HG03575 (cell line): ENCODE data around the gene MGAT4D.
"Not testable (repeated sequence)": the region's sequence is repeated elsewhere in the genome, so short reads cannot be mapped to it uniquely, and the experiment has no call there.

Experiments used
- ATAC-seq: cut with Tn5 transposase; IDR thresholded peaks from one replicate; pipeline ENCODE4 v1.9.1; 2021; ENCODE audit not compliant: unreplicated experiment, insufficient number of reproducible peaks, low FRiP score; ENCODE audit errors: extremely low read depth

The MGAT4D gene

GRCh38 chr4:140448162-140448561 is 49.9 kb downstream of the MGAT4D start:
- ATAC-seq, result no peak

- not testable (repeated sequence) for ATAC-seq
Measured at GRCh38 chr4:140444347-140444746, 53.7 kb downstream of the MGAT4D start.

DNA sequence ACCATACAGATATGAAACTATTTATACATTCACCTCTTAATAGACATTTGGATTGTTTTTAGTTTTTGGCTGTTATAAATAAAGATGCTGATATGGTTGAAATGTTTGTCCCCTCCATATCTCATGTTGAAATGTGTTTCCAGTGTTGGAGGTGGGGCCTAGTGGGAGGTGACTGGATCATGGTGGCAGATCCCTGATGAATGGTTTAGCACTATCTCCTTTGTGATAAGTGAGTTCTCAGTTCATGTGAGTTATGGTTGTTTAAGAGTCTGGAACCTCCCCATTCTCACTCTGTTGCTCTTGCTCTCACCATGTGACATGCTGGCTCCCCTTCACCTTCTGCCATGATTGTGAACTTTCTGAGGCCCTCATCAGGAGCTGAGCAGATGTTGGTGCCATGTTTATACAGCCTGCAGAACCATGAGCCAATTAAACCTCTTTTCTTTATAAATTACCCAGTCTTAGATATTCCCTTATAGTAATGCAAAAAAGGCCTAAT is 58.4 kb downstream of the MGAT4D start:
- ATAC-seq, result no peak

DNA sequence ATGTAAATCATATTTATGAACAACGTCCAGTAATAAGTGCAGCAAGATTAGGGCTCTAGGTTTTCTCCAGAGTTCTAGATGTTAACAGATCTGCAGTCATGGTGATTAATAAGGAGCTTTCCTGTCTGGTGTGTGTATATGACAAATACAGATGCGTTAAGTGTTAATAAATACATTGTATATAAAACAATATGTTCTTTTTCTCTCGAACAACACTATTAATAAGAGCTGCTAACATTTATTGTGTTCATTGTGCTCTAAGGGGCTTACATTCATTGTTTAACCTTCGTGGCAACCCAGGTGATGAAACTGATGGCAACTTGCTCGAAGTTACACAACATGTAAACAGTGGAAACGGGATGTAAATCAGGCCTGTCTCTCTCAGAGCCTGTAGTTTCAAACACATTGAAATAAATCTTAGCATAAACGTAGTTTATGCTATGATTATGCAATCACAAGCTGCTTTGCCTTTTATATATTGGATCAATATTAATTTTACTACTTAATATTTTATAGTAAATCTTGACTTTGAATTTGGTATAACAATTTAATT is 70.1 kb downstream of the MGAT4D start:
- ATAC-seq, result no peak

- ATAC-seq, result no peak
Measured at GRCh38 chr4:140427106-140427918, 70.8 kb downstream of the MGAT4D start, which contains the start of gene CLGN. CLGN (minus strand) TSS chr4:140427648; CDS start chr4:140413078, 14,570 bp downstream.

DNA sequence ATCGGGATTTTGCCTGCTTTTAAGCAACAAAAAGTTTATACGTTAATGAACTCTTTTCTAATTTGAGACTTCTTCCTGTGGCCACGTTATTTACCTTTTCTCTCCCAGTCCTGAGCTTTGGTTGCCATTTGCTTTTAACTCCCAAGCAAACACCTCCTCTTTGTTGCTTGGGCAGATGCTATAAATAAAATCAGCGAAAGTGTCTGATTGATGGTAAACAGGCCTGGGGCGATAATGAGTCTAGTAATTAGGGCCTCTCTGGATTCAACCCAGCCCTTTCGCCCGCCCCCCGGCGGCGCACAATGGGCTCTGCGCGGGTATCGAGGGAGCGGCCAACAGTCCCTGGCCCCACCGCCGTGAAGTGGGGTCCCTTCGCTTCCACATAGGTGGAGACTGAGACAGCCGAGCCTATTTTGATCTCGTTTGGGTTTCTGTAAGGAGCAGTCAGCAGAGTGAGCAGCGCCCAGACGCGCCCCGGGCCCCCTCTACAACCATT is 71.4 kb downstream of the MGAT4D start:
- no peak for ATAC-seq

- ATAC-seq, result no peak
Measured at GRCh38 chr4:140423106-140423505, 75.0 kb downstream of the MGAT4D start.

DNA sequence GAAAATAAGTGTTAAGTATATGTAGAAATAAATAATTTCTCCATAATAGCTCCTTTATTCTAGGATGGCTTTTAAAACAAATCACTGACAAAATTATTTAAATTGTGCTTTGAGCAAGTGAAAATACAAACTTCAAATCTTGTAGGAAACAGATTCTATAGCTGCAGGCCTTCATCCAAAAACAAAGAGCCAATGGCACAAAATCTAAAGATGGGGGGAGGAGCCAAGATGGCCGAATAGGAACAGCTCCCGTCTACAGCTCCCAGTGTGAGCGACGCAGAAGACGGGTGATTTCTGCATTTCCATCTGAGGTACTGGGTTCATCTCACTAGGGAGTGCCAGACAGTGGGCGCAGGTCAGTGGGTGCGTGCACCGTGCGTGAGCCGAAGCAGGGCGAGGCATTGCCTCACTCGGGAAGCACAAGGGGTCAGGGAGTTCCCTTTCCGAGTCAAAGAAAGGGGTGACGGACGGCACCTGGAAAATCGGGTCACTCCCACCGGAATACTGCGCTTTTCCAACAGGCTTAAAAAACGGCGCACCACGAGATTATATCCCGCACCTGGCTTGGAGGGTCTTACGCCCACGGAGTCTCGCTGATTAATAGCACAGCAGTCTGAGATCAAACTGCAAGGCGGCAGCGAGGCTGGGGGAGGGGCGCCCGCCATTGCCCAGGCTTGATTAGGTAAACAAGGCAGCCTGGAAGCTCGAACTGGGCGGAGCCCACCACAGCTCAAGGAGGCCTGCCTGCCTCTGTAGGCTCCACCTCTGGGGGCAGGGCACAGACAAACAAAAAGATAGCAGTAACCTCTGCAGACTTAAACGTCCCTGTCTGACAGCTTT is 84.7 kb downstream of the MGAT4D start:
- ATAC-seq, result not testable (repeated sequence)

DNA sequence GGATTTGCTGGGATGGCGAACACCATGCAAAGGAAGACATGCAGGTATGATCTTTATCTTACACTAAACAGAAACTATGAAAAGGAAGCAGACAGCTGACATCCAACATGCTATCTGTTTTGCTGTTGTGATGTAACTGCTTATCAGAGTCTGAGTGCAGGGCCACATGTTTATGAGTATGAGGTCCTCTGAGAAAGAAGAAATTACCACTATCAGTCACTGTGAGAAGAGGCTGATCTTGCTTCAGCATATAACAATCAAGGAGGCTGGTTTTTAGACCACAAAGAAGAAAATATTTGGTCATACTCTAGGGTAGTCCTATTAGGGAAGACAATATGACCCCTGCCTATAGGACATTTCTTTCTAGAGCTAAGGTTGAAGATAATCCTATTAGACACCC is 89.1 kb downstream of the MGAT4D start:
- no peak for ATAC-seq

DNA sequence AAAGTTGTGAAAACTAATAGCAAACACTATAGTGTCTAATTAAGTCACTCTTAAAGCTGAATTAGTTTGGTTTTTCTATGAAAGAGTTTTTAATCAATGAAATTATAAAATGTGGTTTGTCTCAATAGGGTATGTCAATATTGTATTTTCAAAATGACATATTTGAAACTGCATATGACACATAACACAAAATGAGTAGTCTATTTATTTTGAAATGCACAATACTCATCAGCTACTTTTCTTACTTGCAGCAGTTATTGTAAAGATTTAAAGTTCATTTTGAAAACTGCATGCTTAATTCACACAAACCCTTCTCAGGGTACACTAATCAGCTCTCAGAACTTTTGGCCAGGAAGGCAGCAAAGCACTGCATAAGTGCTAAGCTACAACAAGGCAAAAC is 91.8 kb downstream of the MGAT4D start:
- ATAC-seq, result no peak

GRCh38 chr4:140400111-140400510 is 98.0 kb downstream of the MGAT4D start:
- no peak for ATAC-seq

GRCh38 chr4:140395668-140396067 is 102.4 kb downstream of the MGAT4D start:
- ATAC-seq, result no peak
